ENCODE measurements around the gene ACSS1.

Gene ACSS1

DNA sequence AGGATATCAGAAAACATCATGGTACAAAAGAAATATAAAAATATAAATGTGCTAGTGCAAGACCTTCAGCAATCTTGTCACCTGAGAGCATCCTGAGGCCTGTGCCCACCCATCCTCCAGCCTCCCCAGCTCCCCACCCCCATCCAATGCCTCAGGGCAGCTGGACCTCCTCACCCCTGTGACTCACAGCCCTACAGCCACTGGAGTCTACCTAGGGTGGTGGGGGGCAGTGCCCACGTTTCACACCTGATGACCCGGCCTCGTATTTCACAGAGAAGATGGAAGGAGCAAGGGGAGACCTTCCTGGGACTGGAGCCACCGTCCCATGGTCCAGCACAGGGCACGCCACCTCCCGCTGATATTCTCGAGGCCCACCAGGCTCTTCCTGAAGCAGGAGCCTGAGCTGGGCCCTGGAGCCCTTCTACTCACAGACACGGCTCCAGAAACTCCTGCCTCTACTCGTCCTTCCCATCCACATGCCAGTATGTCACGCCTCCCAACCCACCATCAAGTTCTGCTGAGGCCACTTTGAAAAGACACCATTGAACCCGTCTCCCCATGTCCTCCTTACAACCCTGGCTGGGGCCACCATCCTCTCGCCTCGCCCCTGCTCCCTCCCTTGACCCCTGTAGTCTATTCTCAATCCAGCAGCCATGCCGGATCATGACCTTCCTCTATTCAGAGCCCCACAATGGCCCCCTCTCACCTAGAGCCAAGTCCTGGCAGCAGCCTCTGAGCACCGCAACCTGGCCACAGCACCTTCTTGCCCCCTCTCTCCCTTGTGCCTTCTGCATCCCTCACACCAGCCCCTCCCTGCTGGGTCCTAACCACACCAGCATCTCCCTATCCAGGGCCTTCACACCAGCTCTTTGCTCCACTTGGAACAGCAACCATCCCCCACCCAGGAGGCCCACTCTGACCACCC lies 78.6 kb downstream of the ACSS1 start:
- no peak overlapping the region for H3K4me3 ChIP-seq (ENCODE audit: low read depth, low read length)
- TF ChIP-seq, protein P1, sequence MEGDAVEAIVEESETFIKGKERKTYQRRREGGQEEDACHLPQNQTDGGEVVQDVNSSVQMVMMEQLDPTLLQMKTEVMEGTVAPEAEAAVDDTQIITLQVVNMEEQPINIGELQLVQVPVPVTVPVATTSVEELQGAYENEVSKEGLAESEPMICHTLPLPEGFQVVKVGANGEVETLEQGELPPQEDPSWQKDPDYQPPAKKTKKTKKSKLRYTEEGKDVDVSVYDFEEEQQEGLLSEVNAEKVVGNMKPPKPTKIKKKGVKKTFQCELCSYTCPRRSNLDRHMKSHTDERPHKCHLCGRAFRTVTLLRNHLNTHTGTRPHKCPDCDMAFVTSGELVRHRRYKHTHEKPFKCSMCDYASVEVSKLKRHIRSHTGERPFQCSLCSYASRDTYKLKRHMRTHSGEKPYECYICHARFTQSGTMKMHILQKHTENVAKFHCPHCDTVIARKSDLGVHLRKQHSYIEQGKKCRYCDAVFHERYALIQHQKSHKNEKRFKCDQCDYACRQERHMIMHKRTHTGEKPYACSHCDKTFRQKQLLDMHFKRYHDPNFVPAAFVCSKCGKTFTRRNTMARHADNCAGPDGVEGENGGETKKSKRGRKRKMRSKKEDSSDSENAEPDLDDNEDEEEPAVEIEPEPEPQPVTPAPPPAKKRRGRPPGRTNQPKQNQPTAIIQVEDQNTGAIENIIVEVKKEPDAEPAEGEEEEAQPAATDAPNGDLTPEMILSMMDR (IDR thresholded peaks at IDR 0.05; ENCODE audit: low read depth, low read length, missing control alignments): no peak
- no peak for DNase-seq (ENCODE audit: low read depth)
- in situ Hi-C loops (cut with HindIII; ENCODE audit: low sequenced_read_pairs): loop anchor here (25.0 kb wide), 1 partner anchor 183 kb away; no protein-coding TSS in a partner anchor

DNA sequence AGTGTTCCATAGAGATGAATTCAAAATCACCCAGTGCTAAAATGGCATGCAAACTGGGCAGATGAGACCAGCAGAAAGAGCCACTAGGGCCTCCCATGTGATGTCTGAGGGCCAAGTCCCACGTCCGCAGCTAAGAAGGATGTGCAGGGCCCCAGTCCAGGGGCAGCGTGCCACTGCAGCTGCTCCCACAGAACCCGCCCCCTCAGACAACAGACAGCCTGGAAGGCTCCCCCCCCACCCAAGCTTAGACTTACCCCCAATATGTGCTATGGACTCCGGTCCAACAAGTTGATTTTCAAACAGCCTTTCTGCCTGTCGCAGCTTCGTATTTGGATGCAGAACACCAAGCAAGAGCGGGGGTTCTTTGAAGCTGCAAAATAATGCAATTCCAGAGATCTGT lies 79.4 kb downstream of the ACSS1 start:
- in situ Hi-C loops (cut with HindIII; ENCODE audit: low sequenced_read_pairs): loop anchor here (25.0 kb wide), 1 partner anchor 184 kb away; no protein-coding TSS in a partner anchor
- H3K4me3 ChIP-seq (ENCODE audit: low read depth, low read length): no peak overlapping the region
- DNase-seq (ENCODE audit: low read depth): no peak
- TF ChIP-seq, protein P1 (IDR thresholded peaks at IDR 0.05; ENCODE audit: low read depth, low read length, missing control alignments): no peak

DNA sequence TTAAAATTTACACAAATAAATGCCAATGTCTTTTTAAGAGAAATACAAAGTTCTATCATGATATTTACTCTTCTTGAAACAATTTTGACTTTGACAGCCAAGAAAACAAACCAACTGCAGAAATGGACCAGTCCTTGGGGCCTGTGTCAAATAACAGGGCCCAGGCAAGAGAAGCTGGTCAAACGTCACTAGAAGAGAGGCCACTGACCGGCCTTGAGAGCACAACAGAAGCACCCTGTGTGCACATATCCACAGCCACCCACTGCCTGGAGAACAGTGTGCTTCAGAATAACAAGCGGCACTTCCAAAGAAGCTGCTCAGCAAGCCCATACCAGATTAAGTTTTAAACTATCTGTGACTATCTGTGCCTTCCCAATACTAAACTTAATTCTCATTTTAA lies 80.1 kb downstream of the ACSS1 start:
- TF ChIP-seq, protein P1 (IDR thresholded peaks at IDR 0.05; ENCODE audit: low read depth, low read length, missing control alignments): no peak
- in situ Hi-C loops (cut with HindIII; ENCODE audit: low sequenced_read_pairs): loop anchor here (25.0 kb wide), 1 partner anchor 185 kb away; no protein-coding TSS in a partner anchor
- no peak overlapping the region for H3K4me3 ChIP-seq (ENCODE audit: low read depth, low read length)
- DNase-seq (ENCODE audit: low read depth): no peak

DNA sequence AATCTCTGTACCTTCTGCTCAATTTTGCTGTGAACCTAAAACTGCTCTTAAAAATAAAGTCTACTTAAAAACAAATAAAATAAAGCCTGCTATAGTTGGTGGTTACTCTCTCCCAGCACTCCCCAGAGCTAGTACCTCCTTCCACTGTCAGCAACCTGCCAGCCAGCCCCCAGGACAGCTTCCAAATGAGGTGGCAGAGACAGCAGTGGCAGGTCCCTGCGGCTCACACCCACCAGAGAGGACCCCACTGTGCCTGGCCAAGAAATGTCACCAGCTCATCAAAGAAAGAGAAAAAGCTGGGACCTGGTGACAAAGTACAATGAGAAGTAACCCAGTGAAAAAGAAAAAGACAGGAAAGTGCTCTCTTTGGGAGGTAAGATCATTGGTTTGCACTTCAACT lies 80.6 kb downstream of the ACSS1 start:
- in situ Hi-C loops (cut with HindIII; ENCODE audit: low sequenced_read_pairs): loop anchor here (25.0 kb wide), 1 partner anchor 185 kb away; no protein-coding TSS in a partner anchor
- no peak overlapping the region for H3K4me3 ChIP-seq (ENCODE audit: low read depth, low read length)
- DNase-seq (ENCODE audit: low read depth): no peak
- TF ChIP-seq, protein P1 (IDR thresholded peaks at IDR 0.05; ENCODE audit: low read depth, low read length, missing control alignments): no peak

- TF ChIP-seq, protein P1 (IDR thresholded peaks at IDR 0.05; ENCODE audit: low read depth, low read length, missing control alignments): no peak
- DNase-seq (ENCODE audit: low read depth): no peak
- in situ Hi-C loops (cut with HindIII; ENCODE audit: low sequenced_read_pairs): no loop called here
- no peak overlapping the region for H3K4me3 ChIP-seq (ENCODE audit: low read depth, low read length)
These were observed 85.6 kb downstream of the ACSS1 start for GRCh38 chr20:24972341-24972740.

- no peak for DNase-seq (ENCODE audit: low read depth)
- TF ChIP-seq, protein P1 (IDR thresholded peaks at IDR 0.05; ENCODE audit: low read depth, low read length, missing control alignments): no peak
- in situ Hi-C loops (cut with HindIII; ENCODE audit: low sequenced_read_pairs): no loop called here
- H3K4me3 ChIP-seq (ENCODE audit: low read depth, low read length): no peak overlapping the region
These were observed 86.4 kb downstream of the ACSS1 start for GRCh38 chr20:24971376-24972101.
